ENCODE measurements around the gene KLHL22. TPM values are rescaled to one million over a fixed set of nuclear protein-coding genes. Genes with fewer than 3 reads are reported as not detected.

The KLHL22 gene
- total and polyA plus RNA-seq, 4 donors, result 12.1 to 28.3 (median 18.8) TPM

DNA sequence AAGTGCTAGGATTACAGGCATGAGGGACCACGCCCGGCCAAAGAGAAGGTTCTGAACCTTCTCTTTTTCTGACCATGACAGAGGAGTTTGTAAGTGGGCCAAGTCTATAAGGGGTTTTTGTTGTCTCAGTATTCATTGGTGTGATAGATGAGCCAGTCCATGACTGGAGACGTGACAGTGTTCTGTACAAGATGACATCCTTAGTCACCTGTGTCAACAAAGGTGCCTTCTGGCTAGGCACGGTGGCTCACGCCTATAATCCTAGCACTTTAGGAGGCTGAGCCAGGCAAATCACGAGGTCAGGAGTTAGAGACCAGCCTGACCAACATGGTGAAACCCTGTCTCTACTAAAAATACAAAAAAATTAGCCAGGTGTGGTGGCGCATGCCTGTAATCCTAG is 4.2 kb upstream of the KLHL22 start:
- Histone ChIP-seq H3K9ac (ENCODE audit: insufficient read depth in 1 of 2, low read length in 2 of 2) (no peak overlapping the region), H3K4me3 (no peak overlapping the region), H3K4me1 (ENCODE audit: control insufficient read depth in 5 of 5, insufficient read depth in 5 of 5, low read length in 5 of 5) (peaks cover 0 to 11% (median 0%) of the 10 kb centered on the region in 5 donors), H3K27ac (ENCODE audit: low read depth in 1 of 2, low read length in 1 of 2) (no peak overlapping the region), H3K27me3 (ENCODE audit: control insufficient read depth in 3 of 3, insufficient read depth in 3 of 3, low read length in 2 of 3) (no peaks in the 10 kb centered on the region), H3K36me3 (ENCODE audit: control insufficient read depth in 4 of 4, insufficient read depth in 4 of 4, low read length in 4 of 4) (peaks cover 0 to 7% (median 3%) of the 10 kb centered on the region in 4 donors), H3K9me3 (ENCODE audit: control insufficient read depth in 4 of 4, insufficient read depth in 3 of 4, low read length in 3 of 4) (no peaks in the 10 kb centered on the region)
- TF ChIP-seq, protein P1, sequence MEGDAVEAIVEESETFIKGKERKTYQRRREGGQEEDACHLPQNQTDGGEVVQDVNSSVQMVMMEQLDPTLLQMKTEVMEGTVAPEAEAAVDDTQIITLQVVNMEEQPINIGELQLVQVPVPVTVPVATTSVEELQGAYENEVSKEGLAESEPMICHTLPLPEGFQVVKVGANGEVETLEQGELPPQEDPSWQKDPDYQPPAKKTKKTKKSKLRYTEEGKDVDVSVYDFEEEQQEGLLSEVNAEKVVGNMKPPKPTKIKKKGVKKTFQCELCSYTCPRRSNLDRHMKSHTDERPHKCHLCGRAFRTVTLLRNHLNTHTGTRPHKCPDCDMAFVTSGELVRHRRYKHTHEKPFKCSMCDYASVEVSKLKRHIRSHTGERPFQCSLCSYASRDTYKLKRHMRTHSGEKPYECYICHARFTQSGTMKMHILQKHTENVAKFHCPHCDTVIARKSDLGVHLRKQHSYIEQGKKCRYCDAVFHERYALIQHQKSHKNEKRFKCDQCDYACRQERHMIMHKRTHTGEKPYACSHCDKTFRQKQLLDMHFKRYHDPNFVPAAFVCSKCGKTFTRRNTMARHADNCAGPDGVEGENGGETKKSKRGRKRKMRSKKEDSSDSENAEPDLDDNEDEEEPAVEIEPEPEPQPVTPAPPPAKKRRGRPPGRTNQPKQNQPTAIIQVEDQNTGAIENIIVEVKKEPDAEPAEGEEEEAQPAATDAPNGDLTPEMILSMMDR (IDR thresholded peaks at IDR 0.05; ENCODE audit: control extremely low read depth, extremely low read depth), result no peak
- ATAC-seq (ENCODE audit: insufficient read depth, low FRiP score) (no peak), DNase-seq (no peak)
- 95 to 96% methylated on average over 7 of the region's 7 CpGs for WGBS, 2 donors

DNA sequence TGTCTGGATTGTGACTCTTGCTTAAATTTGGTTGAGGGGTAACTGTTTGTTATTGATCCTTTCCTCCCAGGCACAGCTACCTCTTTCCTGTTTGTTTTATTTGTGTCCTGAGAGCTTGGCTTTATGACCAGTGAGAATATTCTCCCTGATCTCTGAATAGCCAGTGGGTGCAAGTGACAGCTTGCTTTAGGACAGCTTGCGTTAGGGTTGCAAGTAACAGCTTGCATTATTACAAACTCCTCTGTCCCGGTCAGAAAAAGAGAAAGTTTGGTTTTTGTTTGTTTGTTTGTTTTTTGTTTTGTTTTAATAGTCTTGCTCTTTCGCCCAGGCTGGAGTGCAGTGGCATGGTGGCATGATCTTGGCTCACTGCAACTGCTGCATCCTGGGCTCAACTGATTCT is 3.3 kb upstream of the KLHL22 start:
- Histone ChIP-seq H3K4me1 (ENCODE audit: control insufficient read depth in 5 of 5, insufficient read depth in 5 of 5, low read length in 5 of 5) (peaks cover 0 to 19% (median 0%) of the 10 kb centered on the region in 5 donors), H3K9me3 (ENCODE audit: control insufficient read depth in 4 of 4, insufficient read depth in 3 of 4, low read length in 3 of 4) (no peaks in the 10 kb centered on the region), H3K27ac (ENCODE audit: low read depth in 1 of 2, low read length in 1 of 2) (no peak overlapping the region), H3K4me3 (no peak overlapping the region), H3K27me3 (ENCODE audit: control insufficient read depth in 3 of 3, insufficient read depth in 3 of 3, low read length in 2 of 3) (no peaks in the 10 kb centered on the region), H3K36me3 (ENCODE audit: control insufficient read depth in 4 of 4, insufficient read depth in 4 of 4, low read length in 4 of 4) (peaks cover 0 to 7% (median 3%) of the 10 kb centered on the region in 4 donors), H3K9ac (ENCODE audit: insufficient read depth in 1 of 2, low read length in 2 of 2) (no peak overlapping the region)
- ATAC-seq (ENCODE audit: insufficient read depth, low FRiP score), result no peak
- TF ChIP-seq, protein P1 (IDR thresholded peaks at IDR 0.05; ENCODE audit: control extremely low read depth, extremely low read depth), result no peak
- 62 to 65% methylated on average over 3 of the region's 3 CpGs for WGBS, 2 donors
- no peak for DNase-seq

DNA sequence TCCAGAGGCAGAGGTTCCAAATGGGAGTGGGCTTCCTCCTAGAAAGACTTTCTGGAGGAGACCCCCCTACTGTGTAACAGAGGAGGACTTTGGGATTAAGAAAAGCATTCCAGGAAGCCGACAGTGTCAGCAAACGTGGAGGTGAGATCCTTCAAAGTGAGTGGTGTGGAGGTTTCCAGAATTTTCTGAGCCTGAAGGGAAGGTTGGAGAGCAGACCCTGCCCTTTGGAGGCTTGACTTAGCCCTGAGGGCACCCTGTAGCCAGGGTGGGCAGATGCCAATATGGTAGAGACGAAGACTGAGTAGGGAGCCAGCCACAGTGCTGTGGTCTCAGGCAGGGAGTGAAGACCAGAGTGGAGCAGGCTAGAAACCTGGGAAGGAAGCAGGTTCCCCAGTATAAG is 1.8 kb upstream of the KLHL22 start:
- no peak for DNase-seq
- Histone ChIP-seq H3K9me3 (ENCODE audit: control insufficient read depth in 4 of 4, insufficient read depth in 3 of 4, low read length in 3 of 4) (no peaks in the 10 kb centered on the region), H3K4me1 (ENCODE audit: control insufficient read depth in 5 of 5, insufficient read depth in 5 of 5, low read length in 5 of 5) (peaks cover 0 to 19% (median 3%) of the 10 kb centered on the region in 5 donors), H3K9ac (ENCODE audit: insufficient read depth in 1 of 2, low read length in 2 of 2) (no peak overlapping the region), H3K4me3 (no peak overlapping the region), H3K27ac (ENCODE audit: low read depth in 1 of 2, low read length in 1 of 2) (no peak overlapping the region), H3K36me3 (ENCODE audit: control insufficient read depth in 4 of 4, insufficient read depth in 4 of 4, low read length in 4 of 4) (peaks cover 0 to 7% (median 3%) of the 10 kb centered on the region in 4 donors), H3K27me3 (ENCODE audit: control insufficient read depth in 3 of 3, insufficient read depth in 3 of 3, low read length in 2 of 3) (no peaks in the 10 kb centered on the region)
- 93 to 94% methylated on average over 3 of the region's 3 CpGs for WGBS, 2 donors
- ATAC-seq (ENCODE audit: insufficient read depth, low FRiP score), result no peak
- TF ChIP-seq, protein P1 (IDR thresholded peaks at IDR 0.05; ENCODE audit: control extremely low read depth, extremely low read depth), result no peak

Data from lung (tissue), 12 donors.